Fibroblast of lung (primary cell): Measurements from ENCODE around the gene CLN6. TPM values are rescaled to one million over a fixed set of nuclear protein-coding genes. Genes with fewer than 3 reads are reported as not detected.
"Not testable (repeated sequence)": the region's sequence is repeated elsewhere in the genome, so short reads cannot be mapped to it uniquely, and the experiment has no call there.

Source experiments
- DNase-seq, 2 donors: peaks; one replicate each; pipeline versions ENCODE4 v3.0.0 to v3.0.0-alpha.2; 2010; ENCODE audit warnings: low read depth in 2 of 2
- H2AFZ ChIP-seq: 2 replicates; pipeline ENCODE4 v1.5.1; 2012; ENCODE audit warnings: low read length, control low read depth, inconsistent platforms
- H3K27ac ChIP-seq: 2 replicates; pipeline ENCODE4 v1.5.1; 2011; ENCODE audit warnings: low read length, control low read depth; ENCODE audit not compliant: insufficient read depth
- H3K27me3 ChIP-seq: 2 replicates; pipeline ENCODE4 v1.5.1; 2011; ENCODE audit warnings: mild to moderate bottlenecking, low read length; ENCODE audit not compliant: control insufficient read depth, insufficient read depth
- H3K36me3 ChIP-seq: 2 replicates; pipeline ENCODE4 v1.5.1; 2011; ENCODE audit warnings: low read length; ENCODE audit not compliant: control insufficient read depth, insufficient read depth
- H3K4me1 ChIP-seq: 2 replicates; pipeline ENCODE4 v1.5.1; 2011; ENCODE audit warnings: low read length; ENCODE audit not compliant: control insufficient read depth, insufficient read depth; ENCODE audit errors: extremely low read depth
- H3K4me2 ChIP-seq: 2 replicates; pipeline ENCODE4 v1.5.1; 2011; ENCODE audit warnings: low read length, control low read depth; ENCODE audit not compliant: insufficient read depth; ENCODE audit errors: extremely low read depth
- H3K4me3 ChIP-seq, 4 experiments: fragments of 200-600 bp in 1 of 4; sonication (generic) in 1 of 4; replicated peaks in 1 of 4; 2 replicates each; pipeline ENCODE4 v1.5.1; 2011 to 2016; ENCODE audit warnings: low read length in 4 of 4, low read depth in 3 of 4, mild to moderate bottlenecking in 3 of 4, control low read depth in 2 of 4, inconsistent platforms in 1 of 4, mixed read lengths in 1 of 4; ENCODE audit not compliant: insufficient read depth in 1 of 4; ENCODE audit errors: control extremely low read depth in 1 of 4
- H3K79me2 ChIP-seq: 2 replicates; pipeline ENCODE4 v1.5.1; 2012; ENCODE audit warnings: mild to moderate bottlenecking, low read length, inconsistent platforms; ENCODE audit not compliant: control insufficient read depth, insufficient read depth
- H3K9ac ChIP-seq: 2 replicates; pipeline ENCODE4 v1.5.1; 2011; ENCODE audit warnings: mild to moderate bottlenecking, low read length, control low read depth; ENCODE audit not compliant: insufficient read depth
- H3K9me3 ChIP-seq: 2 replicates; pipeline ENCODE4 v1.5.1; 2012; ENCODE audit warnings: low read depth, low read length; ENCODE audit not compliant: control insufficient read depth, insufficient read depth
- H4K20me1 ChIP-seq: 2 replicates; pipeline ENCODE4 v1.5.1; 2011; ENCODE audit warnings: low read length; ENCODE audit not compliant: control insufficient read depth, insufficient read depth; ENCODE audit errors: extremely low read depth
- CTCF ChIP-seq, 2 donors: IDR thresholded peaks in 1 of 2; conservative IDR thresholded peaks in 1 of 2; 1 replicate in 1 of 2; 2 replicates in 1 of 2; pipeline ENCODE4 v1.5.1; 2011 to 2012; ENCODE audit warnings: low read length in 2 of 2, control low read depth in 1 of 2, inconsistent platforms in 1 of 2, low read depth in 1 of 2, mild to moderate bottlenecking in 1 of 2
- EZH2 ChIP-seq: IDR thresholded peaks from 2 replicates; pipeline ENCODE4 v1.5.1; 2012; ENCODE audit warnings: low read length, control low read depth, mild to moderate bottlenecking; ENCODE audit errors: missing control alignments
- polyA plus RNA-seq, 2 donors: library from polyadenylated mRNA; depleted of rRNA in 1 of 2; stranded (reverse) in 1 of 2; unstranded in 1 of 2; fragments of >200 nt; gene quantifications; 2 replicates each; pipeline ENCODE4 v1.2.1, GENCODE V29; 2011 to 2012; ENCODE audit warnings: missing spikeins in 1 of 2
- total RNA-seq: library from RNA; depleted of rRNA; stranded (reverse); fragments of >200 nt; gene quantifications from 2 replicates; pipeline ENCODE4 v1.2.1, GENCODE V29; 2014

CLN6 gene
- total and polyA plus RNA-seq, 2 donors (not counting 1 experiment from before 2014, with no cell fraction given): 5.6 to 16.1 TPM

- no peak overlapping the region for H3K4me2 ChIP-seq
- TF ChIP-seq EZH2 (no peak), CTCF (conservative IDR thresholded peaks at IDR 0.05 in 1 of 2, IDR thresholded peaks at IDR 0.05 in 1 of 2; ENCODE audit: low read depth in 1 of 2, low read length in 2 of 2) (no peak)
- no peaks in the 10 kb centered on the region for H3K36me3 ChIP-seq
- H3K79me2 ChIP-seq: no peaks in the 10 kb centered on the region
- H3K9ac ChIP-seq: no peak overlapping the region
- H3K4me1 ChIP-seq: no peaks in the 10 kb centered on the region
- no peak overlapping the region for H2AFZ ChIP-seq
- no peaks in the 10 kb centered on the region for H4K20me1 ChIP-seq
- no peak overlapping the region for H3K4me3 ChIP-seq
- no peaks in the 10 kb centered on the region for H3K9me3 ChIP-seq
- H3K27me3 ChIP-seq: no peaks in the 10 kb centered on the region
- H3K27ac ChIP-seq: no peak overlapping the region
- no peak for DNase-seq
Observed at GRCh38 chr15:68204361-68204760, 25.2 kb downstream of the CLN6 start.

GRCh38 chr15:68203956-68204355, 25.6 kb downstream of the CLN6 start:
- H3K4me3 ChIP-seq: no peak overlapping the region
- TF ChIP-seq EZH2 (no peak), CTCF (conservative IDR thresholded peaks at IDR 0.05 in 1 of 2, IDR thresholded peaks at IDR 0.05 in 1 of 2; ENCODE audit: low read depth in 1 of 2, low read length in 2 of 2) (no peak)

GRCh38 chr15:68203486-68203885, 26.0 kb downstream of the CLN6 start:
- H3K27ac ChIP-seq: no peak overlapping the region
- no peaks in the 10 kb centered on the region for H3K36me3 ChIP-seq
- H3K4me2 ChIP-seq: no peak overlapping the region
- H3K9ac ChIP-seq: no peak overlapping the region
- no peak overlapping the region for H3K4me3 ChIP-seq
- H2AFZ ChIP-seq: no peak overlapping the region
- no peaks in the 10 kb centered on the region for H4K20me1 ChIP-seq
- H3K4me1 ChIP-seq: no peaks in the 10 kb centered on the region
- H3K27me3 ChIP-seq: no peaks in the 10 kb centered on the region
- no peaks in the 10 kb centered on the region for H3K79me2 ChIP-seq
- no peak for TF ChIP-seq CTCF (conservative IDR thresholded peaks at IDR 0.05 in 1 of 2, IDR thresholded peaks at IDR 0.05 in 1 of 2; ENCODE audit: low read depth in 1 of 2, low read length in 2 of 2)
- TF ChIP-seq EZH2: no peak
- H3K9me3 ChIP-seq: no peaks in the 10 kb centered on the region
- no peak for DNase-seq

More at GRCh38 chr15:68203956-68204355, 25.6 kb downstream of the CLN6 start:
- Histone ChIP-seq H3K4me2 (no peak overlapping the region), H3K79me2 (no peaks in the 10 kb centered on the region), H3K36me3 (no peaks in the 10 kb centered on the region), H4K20me1 (no peaks in the 10 kb centered on the region), H3K9me3 (no peaks in the 10 kb centered on the region), H3K4me1 (no peaks in the 10 kb centered on the region), H2AFZ (no peak overlapping the region), H3K27me3 (no peaks in the 10 kb centered on the region), H3K9ac (no peak overlapping the region), H3K27ac (no peak overlapping the region)
- no peak for DNase-seq

- H2AFZ ChIP-seq, H3K27me3 ChIP-seq, H3K79me2 ChIP-seq, H4K20me1 ChIP-seq, H3K9ac ChIP-seq, H3K9me3 ChIP-seq, H3K4me1 ChIP-seq, H3K36me3 ChIP-seq, DNase-seq, H3K4me3 ChIP-seq, H3K4me2 ChIP-seq, H3K27ac ChIP-seq: not testable (repeated sequence)
Observed at GRCh38 chr15:68202994-68203393, 26.5 kb downstream of the CLN6 start.
